Measurements from ENCODE around the gene ADARB2.

The ADARB2 gene

DNA sequence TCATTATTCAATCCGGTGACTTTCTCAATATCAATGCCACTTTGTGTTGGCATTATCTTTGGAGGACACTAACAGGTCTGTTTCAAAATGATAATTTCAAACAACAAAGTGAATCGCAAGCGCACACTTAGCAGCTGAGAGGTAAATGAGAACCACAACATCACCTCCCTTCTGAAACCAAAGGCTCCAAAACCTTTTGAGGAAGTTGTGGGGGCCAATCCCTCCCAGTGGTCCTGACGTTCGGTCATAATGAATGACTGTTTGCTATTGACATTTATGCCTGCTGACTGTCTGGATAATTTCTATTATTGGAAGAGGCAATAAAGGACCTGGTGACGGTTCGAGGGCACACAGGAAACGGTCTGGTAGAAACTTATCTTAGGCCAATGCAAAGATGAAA lies 1.8 kb downstream of the ADARB2 start:
- TF ChIP-seq, protein P1, sequence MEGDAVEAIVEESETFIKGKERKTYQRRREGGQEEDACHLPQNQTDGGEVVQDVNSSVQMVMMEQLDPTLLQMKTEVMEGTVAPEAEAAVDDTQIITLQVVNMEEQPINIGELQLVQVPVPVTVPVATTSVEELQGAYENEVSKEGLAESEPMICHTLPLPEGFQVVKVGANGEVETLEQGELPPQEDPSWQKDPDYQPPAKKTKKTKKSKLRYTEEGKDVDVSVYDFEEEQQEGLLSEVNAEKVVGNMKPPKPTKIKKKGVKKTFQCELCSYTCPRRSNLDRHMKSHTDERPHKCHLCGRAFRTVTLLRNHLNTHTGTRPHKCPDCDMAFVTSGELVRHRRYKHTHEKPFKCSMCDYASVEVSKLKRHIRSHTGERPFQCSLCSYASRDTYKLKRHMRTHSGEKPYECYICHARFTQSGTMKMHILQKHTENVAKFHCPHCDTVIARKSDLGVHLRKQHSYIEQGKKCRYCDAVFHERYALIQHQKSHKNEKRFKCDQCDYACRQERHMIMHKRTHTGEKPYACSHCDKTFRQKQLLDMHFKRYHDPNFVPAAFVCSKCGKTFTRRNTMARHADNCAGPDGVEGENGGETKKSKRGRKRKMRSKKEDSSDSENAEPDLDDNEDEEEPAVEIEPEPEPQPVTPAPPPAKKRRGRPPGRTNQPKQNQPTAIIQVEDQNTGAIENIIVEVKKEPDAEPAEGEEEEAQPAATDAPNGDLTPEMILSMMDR (IDR thresholded peaks at IDR 0.05; ENCODE audit: low read depth, low read length), result no peak
- DNase-seq (ENCODE audit: extremely low read depth, low read depth), result no peak

DNA sequence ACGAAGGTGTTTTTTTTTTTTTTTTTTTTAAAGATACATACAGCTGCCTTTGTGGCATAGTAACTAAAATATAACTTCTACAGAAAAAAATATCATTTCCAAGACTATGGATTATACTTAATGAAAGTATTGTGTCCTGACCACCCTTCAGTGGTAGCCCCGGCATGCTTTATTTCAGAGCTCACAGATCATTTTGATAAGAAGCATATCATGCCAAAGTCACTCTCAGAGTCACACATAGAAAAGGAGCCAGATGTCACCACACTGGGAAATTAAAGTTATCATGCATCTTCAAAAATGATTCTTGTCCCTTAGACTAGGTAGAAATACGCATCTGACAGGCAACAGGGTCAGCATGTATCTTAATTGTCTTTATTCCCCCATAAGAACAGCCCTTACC lies 3.0 kb downstream of the ADARB2 start:
- TF ChIP-seq, protein P1 (IDR thresholded peaks at IDR 0.05; ENCODE audit: low read depth, low read length), result no peak
- DNase-seq (ENCODE audit: extremely low read depth, low read depth), result no peak

- DNase-seq (ENCODE audit: extremely low read depth, low read depth), result no peak
- TF ChIP-seq, protein P1 (IDR thresholded peaks at IDR 0.05; ENCODE audit: low read depth, low read length), result no peak
These were observed 3.6 kb downstream of the ADARB2 start for GRCh38 chr10:1733720-1734119.

GRCh38 chr10:1732564-1732996 lies 4.7 kb downstream of the ADARB2 start:
- TF ChIP-seq, protein P1 (IDR thresholded peaks at IDR 0.05; ENCODE audit: low read depth, low read length), result no peak
- DNase-seq (ENCODE audit: extremely low read depth, low read depth), result no peak

GRCh38 chr10:1731592-1731991 lies 5.7 kb downstream of the ADARB2 start:
- TF ChIP-seq, protein P1 (IDR thresholded peaks at IDR 0.05; ENCODE audit: low read depth, low read length), result no peak
- no peak for DNase-seq (ENCODE audit: extremely low read depth, low read depth)

DNA sequence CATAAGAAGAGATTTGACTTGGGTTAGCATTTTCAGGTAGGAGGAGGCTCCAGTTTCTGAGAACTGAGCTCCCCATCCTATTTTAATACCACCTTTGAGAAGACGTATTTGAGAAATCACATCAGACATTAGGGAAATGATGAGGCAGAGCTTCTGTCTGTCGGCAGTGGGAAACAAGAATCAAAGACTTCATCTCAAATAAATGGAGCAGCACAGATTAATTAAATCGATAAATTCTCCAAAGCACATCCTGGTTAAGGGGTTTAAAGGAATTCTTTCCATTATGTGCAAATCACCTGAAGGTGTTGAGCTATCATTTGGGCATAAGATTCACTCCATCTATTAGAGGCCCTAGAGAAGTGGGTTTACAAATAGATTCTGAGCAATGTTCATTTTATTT lies 7.6 kb downstream of the ADARB2 start:
- DNase-seq (ENCODE audit: extremely low read depth, low read depth), result no peak
- TF ChIP-seq, protein P1 (IDR thresholded peaks at IDR 0.05; ENCODE audit: low read depth, low read length), result no peak

DNA sequence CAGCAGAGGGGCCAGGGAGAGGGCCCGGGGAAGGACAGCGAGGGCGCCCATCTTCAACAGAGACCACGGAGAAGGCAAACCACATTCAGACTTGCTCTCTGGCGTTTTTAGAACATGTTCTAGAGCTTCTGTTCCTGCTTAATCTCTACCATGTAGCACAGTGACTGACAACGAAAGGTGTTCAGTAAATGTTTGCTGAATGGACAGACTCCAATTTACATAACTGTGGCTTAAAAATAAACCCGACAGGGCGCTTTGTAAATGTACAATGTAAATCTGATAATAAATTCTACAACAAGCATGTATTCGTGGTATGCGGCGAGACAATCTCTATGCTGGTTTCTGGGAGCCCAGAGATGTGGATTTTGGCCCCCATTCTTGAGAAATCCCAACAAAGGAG lies 10.5 kb downstream of the ADARB2 start:
- TF ChIP-seq, protein P1 (IDR thresholded peaks at IDR 0.05; ENCODE audit: low read depth, low read length), result no peak
- DNase-seq (ENCODE audit: extremely low read depth, low read depth), result no peak
